ENCODE results near the gene BPI. TPM values are rescaled to one million over a fixed set of nuclear protein-coding genes. Genes with fewer than 3 reads are reported as not detected.

The BPI gene
- not detected in 2 replicates for total RNA-seq

DNA sequence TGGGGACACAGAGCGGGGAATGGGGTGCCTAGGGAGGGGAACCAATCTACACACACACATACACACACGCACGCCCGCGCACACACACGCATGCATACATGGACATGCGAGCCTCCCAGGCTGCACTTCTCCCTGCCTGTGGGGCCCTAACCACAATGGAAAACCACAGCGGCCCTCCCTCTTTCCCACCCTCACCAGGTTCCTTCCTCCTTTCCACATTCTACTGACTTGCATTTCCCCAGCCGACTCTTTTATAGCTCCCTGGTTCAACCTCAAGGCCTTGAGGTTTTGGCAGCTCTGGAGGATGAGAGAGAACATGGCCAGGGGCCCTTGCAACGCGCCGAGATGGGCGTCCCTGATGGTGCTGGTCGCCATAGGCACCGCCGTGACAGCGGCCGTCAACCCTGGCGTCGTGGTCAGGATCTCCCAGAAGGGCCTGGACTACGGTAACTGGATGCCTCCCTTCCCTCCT is at the start of gene BPI:
Gene BPI, plus strand, starts transcription at position 249 of the 472 bp plus-strand sequence. Its CDS starts 68 bp downstream, at position 317.

DNA sequence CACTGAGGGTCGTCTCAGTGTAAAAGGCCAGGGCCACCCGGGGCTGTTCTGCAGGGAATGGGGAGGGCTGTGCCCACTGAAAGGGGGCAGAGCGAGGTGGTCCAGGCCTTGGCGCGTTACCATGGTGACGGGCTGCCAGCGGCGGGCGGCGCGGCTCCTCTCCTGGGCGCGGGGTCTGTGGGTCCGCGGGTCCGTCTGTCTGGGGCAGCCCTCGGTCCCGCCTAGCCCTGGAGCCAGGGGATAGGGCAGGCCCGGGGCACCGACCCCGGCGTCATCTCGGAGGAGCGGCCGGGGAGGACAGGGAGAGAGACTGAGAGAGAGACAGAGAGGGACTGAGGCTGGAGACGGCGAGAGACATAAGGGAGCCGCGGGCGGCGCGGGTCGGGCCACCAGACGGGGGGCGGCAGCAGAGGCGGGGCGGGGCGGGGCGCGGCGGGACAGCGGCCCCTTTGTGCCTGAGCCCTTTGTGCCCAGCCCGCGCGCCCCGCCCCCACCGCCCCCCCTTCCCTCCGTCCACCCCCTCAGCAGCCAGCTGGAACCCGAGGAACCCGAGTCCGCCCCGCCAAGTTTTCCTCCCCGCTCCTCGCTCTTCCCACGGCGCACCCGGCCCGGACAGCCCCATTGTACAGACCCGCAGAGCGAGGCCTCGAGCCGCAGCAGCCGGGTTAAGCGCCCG is 43.4 kb upstream of the BPI start, which contains the start of gene KIAA1755:
Gene KIAA1755, minus strand, starts transcription at position 358 of the 676 bp plus-strand sequence. Its CDS starts 235 bp downstream, at position 123.

GRCh38 chr20:38346247-38346651 is 42.3 kb downstream of the BPI start, which contains the start of gene LBP:
TSS of gene LBP (plus strand) at chr20:38346482. CDS start at chr20:38346517, 35 bp downstream.

Other genes with a start within 250 kb of the BPI start
- gene TGM2, start 138.9 kb upstream of the BPI start, total RNA-seq: 265 and 1,184 TPM in 2 replicates
- gene KIAA1755, start 43.4 kb upstream of the BPI start, total RNA-seq: 0.16 and 0.44 TPM in 2 replicates
- not detected in 2 replicates for gene LBP, start 42.3 kb downstream of the BPI start, total RNA-seq
- gene SNHG17, start 131.2 kb downstream of the BPI start, total RNA-seq: 3.1 and 13.7 TPM in 2 replicates
- 15.9 and 39.3 TPM in 2 replicates for gene RALGAPB, start 168.7 kb downstream of the BPI start, total RNA-seq

Measured in bladder microvascular endothelial cell (primary cell).